ENCODE measurements around the gene VPS36. TPM values are rescaled to one million over a fixed set of nuclear protein-coding genes. Genes with fewer than 3 reads are reported as not detected.

VPS36 gene
- total and polyA plus RNA-seq, 2 of the 4 experiments (the other 2 are of a cell fraction) = 14.8 to 16.7 TPM

- Histone ChIP-seq H3K27ac (ENCODE audit: insufficient read depth, low read length) (no peak overlapping the region), H3K23ac (ENCODE audit: low read depth, low read length) (no peak overlapping the region), H3K18ac (ENCODE audit: low read depth, low read length) (no peak overlapping the region), H3K14ac (replicated peaks; ENCODE audit: low read depth, low read length) (no peak overlapping the region), H3K4me2 (ENCODE audit: low read depth, low read length) (no peak overlapping the region), H3K4ac (ENCODE audit: low read depth, low read length) (no peak overlapping the region), H2BK5ac (ENCODE audit: low read depth, low read length, poor library complexity, severe bottlenecking) (no peak overlapping the region), H3K9me3 (ENCODE audit: control insufficient read depth, insufficient read depth, low read length) (no peaks in the 10 kb centered on the region), H4K91ac (ENCODE audit: insufficient read depth, low read depth, low read length) (no peak overlapping the region), H3K36me3 (ENCODE audit: control insufficient read depth, insufficient read depth, low read length) (peaks cover 6% of the 10 kb centered on the region), H2AK9ac (replicated peaks; ENCODE audit: low read depth, low read length, poor library complexity) (no peak overlapping the region), H4K5ac (ENCODE audit: low read depth, low read length) (no peak overlapping the region), H3K56ac (ENCODE audit: extremely low read depth, insufficient read depth, low read length) (no peak overlapping the region), H3K9ac (ENCODE audit: low read depth, low read length) (no peak overlapping the region), H3K79me1 (ENCODE audit: low read depth in 1 of 2, low read length in 2 of 2) (peaks cover 26 to 38% of the 10 kb centered on the region in 2 experiments), H2BK20ac (ENCODE audit: low read depth, low read length) (no peak overlapping the region), H3K9me1 (ENCODE audit: insufficient read depth, low read length) (peaks cover 11% of the 10 kb centered on the region), H2AK5ac (ENCODE audit: low read depth, low read length) (no peak overlapping the region), H2AFZ (replicated peaks; ENCODE audit: low read length, poor library complexity) (no peak overlapping the region), H2BK120ac (ENCODE audit: low read depth, low read length) (no peak overlapping the region), H3K4me1 (ENCODE audit: control insufficient read depth, insufficient read depth, low read length) (peaks cover 7% of the 10 kb centered on the region), H4K20me1 (ENCODE audit: insufficient read depth, low read length) (peaks cover 5% of the 10 kb centered on the region; the same call in 1 of the 2 replicates), H4K8ac (ENCODE audit: low read depth in 2 of 2, low read length in 2 of 2) (no peak overlapping the region), H2BK15ac (ENCODE audit: low read depth, low read length) (no peak overlapping the region), H3K4me3 (ENCODE audit: insufficient read depth, low read depth, low read length) (no peak overlapping the region), H3K27me3 (ENCODE audit: control insufficient read depth, insufficient read depth, low read length) (no peaks in the 10 kb centered on the region)
- dilution Hi-C loops (cut with HindIII; ENCODE audit: low sequenced_read_pairs, unreplicated experiment) = no loop called here
- intact Hi-C loops (cut with micrococcal nuclease) = loop anchor here (2.0 kb wide), 1 partner anchor 13 kb away; no protein-coding TSS in a partner anchor
- ChIA-PET POLR2A (ENCODE audit: unreplicated experiment) (no interaction called here), CTCF (no interaction called here)
- no TSS peak for BruUV-seq (replicated peaks)
- ATAC-seq (ENCODE audit: low read depth) (no peak), DNase-seq (no peak)
- in situ Hi-C loops (cut with MboI; ENCODE audit: low sequenced_read_pairs) = no loop called here
- TF ChIP-seq CHD1 (IDR thresholded peaks at IDR 0.05; ENCODE audit: low read depth, low read length) (no peak), CEBPB (IDR thresholded peaks at IDR 0.05; ENCODE audit: low read depth, low read length) (no peak), MAFK (IDR thresholded peaks at IDR 0.05; ENCODE audit: low read depth, low read length) (no peak), MXI1 (IDR thresholded peaks at IDR 0.05; ENCODE audit: borderline replicate concordance, low read depth, low read length) (no peak), BHLHE40 (IDR thresholded peaks at IDR 0.05; ENCODE audit: low read depth, low read length) (no peak), USF2 (IDR thresholded peaks at IDR 0.05; ENCODE audit: low read depth, low read length) (no peak), NFE2L2 (IDR thresholded peaks at IDR 0.05; ENCODE audit: low read depth, low read length) (no peak), FOS (IDR thresholded peaks at IDR 0.05; ENCODE audit: low read depth, low read length) (no peak), POLR2A (IDR thresholded peaks at IDR 0.05; ENCODE audit: low read depth, low read length) (no peak), RAD21 (IDR thresholded peaks at IDR 0.05; ENCODE audit: low read length) (no peak), SMC3 (IDR thresholded peaks at IDR 0.05; ENCODE audit: low read depth, low read length) (no peak), RCOR1 (IDR thresholded peaks at IDR 0.05; ENCODE audit: insufficient replicate concordance, low read length) (no peak), RFX5 (IDR thresholded peaks at IDR 0.05; ENCODE audit: low read depth, low read length) (no peak), MAZ (IDR thresholded peaks at IDR 0.05; ENCODE audit: borderline replicate concordance, low read depth, low read length) (no peak)
- TF ChIP-seq, protein P1, sequence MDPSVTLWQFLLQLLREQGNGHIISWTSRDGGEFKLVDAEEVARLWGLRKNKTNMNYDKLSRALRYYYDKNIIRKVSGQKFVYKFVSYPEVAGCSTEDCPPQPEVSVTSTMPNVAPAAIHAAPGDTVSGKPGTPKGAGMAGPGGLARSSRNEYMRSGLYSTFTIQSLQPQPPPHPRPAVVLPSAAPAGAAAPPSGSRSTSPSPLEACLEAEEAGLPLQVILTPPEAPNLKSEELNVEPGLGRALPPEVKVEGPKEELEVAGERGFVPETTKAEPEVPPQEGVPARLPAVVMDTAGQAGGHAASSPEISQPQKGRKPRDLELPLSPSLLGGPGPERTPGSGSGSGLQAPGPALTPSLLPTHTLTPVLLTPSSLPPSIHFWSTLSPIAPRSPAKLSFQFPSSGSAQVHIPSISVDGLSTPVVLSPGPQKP (IDR thresholded peaks at IDR 0.05; ENCODE audit: borderline replicate concordance, low read depth, low read length) = no peak
- no CpG with 5 or more reads among the region's 1 CpG for WGBS, 2 experiments (ENCODE audit: extremely low coverage in 2 of 2, insufficient read length in 1 of 2)
Observed at GRCh38 chr13:52446265-52446664, 4.2 kb downstream of the VPS36 start.

Data from IMR-90 (cell line).